ENCODE data around the gene C12orf42.

DNA sequence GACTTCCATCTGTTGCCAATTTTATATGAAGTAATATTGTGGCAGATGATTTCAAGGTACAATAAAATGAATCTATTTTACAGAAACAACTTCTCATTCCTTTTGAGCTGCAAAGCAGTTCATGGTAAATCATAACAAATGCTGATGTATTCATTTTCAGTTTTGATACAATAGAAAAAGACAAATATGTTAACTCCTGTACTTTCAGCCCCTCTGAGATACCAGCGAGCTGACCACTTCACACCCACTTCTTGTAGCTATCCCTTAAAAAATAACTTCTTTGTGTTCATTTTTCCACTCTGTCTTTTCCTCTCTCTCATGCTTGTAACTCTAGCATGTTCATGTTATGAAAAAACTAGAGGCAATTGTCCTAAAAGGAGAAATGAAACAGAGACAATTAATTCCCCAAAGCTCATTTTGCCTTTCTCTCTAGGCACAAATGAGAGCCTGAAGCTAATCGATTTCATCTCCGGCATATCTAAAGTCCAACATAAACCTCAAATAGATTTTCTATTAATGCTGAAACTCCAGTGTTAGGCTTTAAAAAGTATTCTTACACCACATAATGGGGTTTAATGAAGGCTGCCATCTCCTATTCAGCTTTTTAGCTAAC lies 182.9 kb downstream of the C12orf42 start:
- TF ChIP-seq, protein P1, sequence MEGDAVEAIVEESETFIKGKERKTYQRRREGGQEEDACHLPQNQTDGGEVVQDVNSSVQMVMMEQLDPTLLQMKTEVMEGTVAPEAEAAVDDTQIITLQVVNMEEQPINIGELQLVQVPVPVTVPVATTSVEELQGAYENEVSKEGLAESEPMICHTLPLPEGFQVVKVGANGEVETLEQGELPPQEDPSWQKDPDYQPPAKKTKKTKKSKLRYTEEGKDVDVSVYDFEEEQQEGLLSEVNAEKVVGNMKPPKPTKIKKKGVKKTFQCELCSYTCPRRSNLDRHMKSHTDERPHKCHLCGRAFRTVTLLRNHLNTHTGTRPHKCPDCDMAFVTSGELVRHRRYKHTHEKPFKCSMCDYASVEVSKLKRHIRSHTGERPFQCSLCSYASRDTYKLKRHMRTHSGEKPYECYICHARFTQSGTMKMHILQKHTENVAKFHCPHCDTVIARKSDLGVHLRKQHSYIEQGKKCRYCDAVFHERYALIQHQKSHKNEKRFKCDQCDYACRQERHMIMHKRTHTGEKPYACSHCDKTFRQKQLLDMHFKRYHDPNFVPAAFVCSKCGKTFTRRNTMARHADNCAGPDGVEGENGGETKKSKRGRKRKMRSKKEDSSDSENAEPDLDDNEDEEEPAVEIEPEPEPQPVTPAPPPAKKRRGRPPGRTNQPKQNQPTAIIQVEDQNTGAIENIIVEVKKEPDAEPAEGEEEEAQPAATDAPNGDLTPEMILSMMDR (conservative IDR thresholded peaks at IDR 0.05 in 1 of 2, IDR thresholded peaks at IDR 0.05 in 1 of 2; ENCODE audit: extremely low read depth in 1 of 2, insufficient read depth in 1 of 2, low read depth in 1 of 2, low read length in 2 of 2) = no peak
- TF ChIP-seq EZH2 (IDR thresholded peaks at IDR 0.05; ENCODE audit: borderline replicate concordance, low read length) = no peak

Measured in mammary epithelial cell (primary cell).